Activated T-helper 17 cell treated with anti-CD3 and anti-CD28 coated beads, Interleukin-2, amount 50 U/mL, for 72 hours (primary cell): ENCODE results near the gene NCSTN. TPM values are rescaled to one million over a fixed set of nuclear protein-coding genes. Genes with fewer than 3 reads are reported as not detected.

Source experiments
- ATAC-seq: fragments of 150-1000 bp; cut with Tn5 transposase; replicated peaks from 2 replicates; pipeline ENCODE4 v1.10.0; 2021; ENCODE audit warnings: mild to moderate bottlenecking, moderate library complexity
- H3K27ac Mint-ChIP-seq: one replicate; pipeline ENCODE4 v1.8.0; 2022; ENCODE audit warnings: mixed read lengths
- H3K27me3 Mint-ChIP-seq: one replicate; pipeline ENCODE4 v1.8.0; 2022; ENCODE audit warnings: mixed read lengths
- H3K36me3 Mint-ChIP-seq: one replicate; pipeline ENCODE4 v1.8.0; 2022; ENCODE audit warnings: low read depth, mild to moderate bottlenecking, mixed read lengths
- H3K4me1 Mint-ChIP-seq: one replicate; pipeline ENCODE4 v1.8.0; 2022; ENCODE audit warnings: mixed read lengths
- H3K4me3 Mint-ChIP-seq: one replicate; pipeline ENCODE4 v1.8.0; 2022; ENCODE audit warnings: mild to moderate bottlenecking, mixed read lengths
- H3K9me3 Mint-ChIP-seq: one replicate; pipeline ENCODE4 v1.8.0; 2022; ENCODE audit warnings: mixed read lengths
- total RNA-seq, 2 donors: library from RNA; stranded (reverse); gene quantifications; one replicate each; pipeline ENCODE4 v1.2.3, GENCODE V29; 2022

NCSTN gene
- total RNA-seq, 2 donors from 2014 or later, result 58.7 to 67.4 TPM

GRCh38 chr1:160400646-160401486, 57.7 kb downstream of the NCSTN start:
- H3K36me3 Mint-ChIP-seq, result no peaks in the 10 kb centered on the region
- H3K27ac Mint-ChIP-seq, result no peak overlapping the region
- H3K9me3 Mint-ChIP-seq, result no peaks in the 10 kb centered on the region
- ATAC-seq, result no peak
- peaks cover 29% of the 10 kb centered on the region for H3K27me3 Mint-ChIP-seq
- peak overlapping the region; percentile 8 for H3K4me3 Mint-ChIP-seq
- peaks cover 7% of the 10 kb centered on the region for H3K4me1 Mint-ChIP-seq

GRCh38 chr1:160401487-160401805, 58.3 kb downstream of the NCSTN start:
- H3K27me3 Mint-ChIP-seq, result peaks cover 29% of the 10 kb centered on the region
- no peaks in the 10 kb centered on the region for H3K36me3 Mint-ChIP-seq
- peaks cover 7% of the 10 kb centered on the region for H3K4me1 Mint-ChIP-seq
- ATAC-seq, result no peak
- H3K4me3 Mint-ChIP-seq, result peak overlapping the region; percentile 8
- H3K27ac Mint-ChIP-seq, result no peak overlapping the region
- H3K9me3 Mint-ChIP-seq, result no peaks in the 10 kb centered on the region

DNA sequence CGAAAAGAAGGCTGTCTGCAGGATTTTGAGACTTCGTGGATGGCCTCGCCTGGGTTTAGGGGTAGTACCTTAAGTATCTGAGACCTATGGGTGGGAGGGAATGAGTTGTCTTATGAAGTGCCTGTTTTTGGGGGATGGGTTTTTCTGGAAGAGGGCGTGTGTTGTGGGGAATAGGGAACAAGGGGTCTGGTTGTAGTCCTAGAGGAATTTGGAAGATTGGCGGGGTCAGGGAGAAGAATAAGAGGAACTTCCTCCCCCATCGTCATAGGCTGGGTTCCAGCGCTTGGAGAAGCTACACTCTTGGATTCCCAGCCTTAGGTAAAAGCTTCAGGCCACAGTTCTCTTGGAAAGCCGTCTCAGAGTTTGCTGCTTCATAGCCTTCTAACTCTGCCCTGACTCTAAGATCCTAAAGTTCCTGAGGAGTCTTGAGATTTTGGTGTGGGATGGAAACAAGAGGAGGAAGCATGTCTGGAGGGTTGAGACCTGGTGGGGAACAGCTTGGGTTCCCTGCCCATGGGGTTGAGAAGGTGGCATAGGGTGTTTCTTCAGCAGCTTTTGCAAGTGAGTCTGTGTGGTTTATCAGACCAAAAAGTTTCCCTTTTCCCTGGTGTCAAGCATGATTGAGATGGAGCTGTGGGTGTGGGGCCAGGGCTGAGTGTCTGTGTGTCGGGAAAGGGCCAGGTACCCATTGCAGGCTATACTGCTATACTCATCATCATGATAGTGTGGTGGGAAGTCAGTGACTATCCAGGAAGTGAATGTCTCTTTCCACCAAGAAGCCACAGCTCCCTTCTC, 59.0 kb downstream of the NCSTN start:
- Mint-ChIP-seq H3K4me3 (peak overlapping the region; percentile 8), H3K27me3 (peaks cover 29% of the 10 kb centered on the region), H3K9me3 (no peaks in the 10 kb centered on the region), H3K4me1 (peaks cover 7% of the 10 kb centered on the region), H3K36me3 (no peaks in the 10 kb centered on the region), H3K27ac (no peak overlapping the region)
- no peak for ATAC-seq

GRCh38 chr1:160403244-160403643, 60.1 kb downstream of the NCSTN start:
- Mint-ChIP-seq H3K27me3 (peaks cover 29% of the 10 kb centered on the region), H3K36me3 (no peaks in the 10 kb centered on the region), H3K4me1 (peaks cover 7% of the 10 kb centered on the region), H3K9me3 (no peaks in the 10 kb centered on the region), H3K27ac (no peak overlapping the region), H3K4me3 (no peak overlapping the region)
- ATAC-seq, result no peak

DNA sequence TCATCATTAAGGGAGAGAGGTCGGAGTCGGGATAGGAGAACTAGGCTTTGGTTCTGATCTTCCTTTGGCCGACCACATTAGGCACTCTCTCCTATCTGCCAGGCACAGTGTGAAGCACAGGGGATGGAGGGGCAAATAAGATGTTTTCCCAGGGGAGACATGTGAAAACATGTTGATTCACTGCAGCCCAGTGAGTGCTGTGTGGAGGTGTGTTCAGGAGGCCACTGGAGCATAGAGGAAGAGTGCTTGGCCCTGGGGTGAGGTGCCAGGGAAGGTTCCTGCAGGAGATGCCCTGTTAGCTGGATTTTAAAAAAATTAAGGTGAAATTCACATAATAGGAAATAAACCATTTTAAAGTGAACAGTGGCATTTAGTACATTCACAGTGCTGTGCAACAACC, 60.9 kb downstream of the NCSTN start:
- H3K4me1 Mint-ChIP-seq, result peaks cover 7% of the 10 kb centered on the region
- H3K27ac Mint-ChIP-seq, result no peak overlapping the region
- H3K9me3 Mint-ChIP-seq, result no peaks in the 10 kb centered on the region
- peaks cover 25% of the 10 kb centered on the region for H3K27me3 Mint-ChIP-seq
- no peaks in the 10 kb centered on the region for H3K36me3 Mint-ChIP-seq
- no peak overlapping the region for H3K4me3 Mint-ChIP-seq
- ATAC-seq, result no peak

GRCh38 chr1:160405331-160405877, 62.2 kb downstream of the NCSTN start:
- Mint-ChIP-seq H3K27ac (peak overlapping the region; percentile 8), H3K9me3 (no peaks in the 10 kb centered on the region), H3K36me3 (no peaks in the 10 kb centered on the region), H3K4me3 (no peak overlapping the region), H3K4me1 (peaks cover 7% of the 10 kb centered on the region), H3K27me3 (peaks cover 24% of the 10 kb centered on the region)
- no peak for ATAC-seq

DNA sequence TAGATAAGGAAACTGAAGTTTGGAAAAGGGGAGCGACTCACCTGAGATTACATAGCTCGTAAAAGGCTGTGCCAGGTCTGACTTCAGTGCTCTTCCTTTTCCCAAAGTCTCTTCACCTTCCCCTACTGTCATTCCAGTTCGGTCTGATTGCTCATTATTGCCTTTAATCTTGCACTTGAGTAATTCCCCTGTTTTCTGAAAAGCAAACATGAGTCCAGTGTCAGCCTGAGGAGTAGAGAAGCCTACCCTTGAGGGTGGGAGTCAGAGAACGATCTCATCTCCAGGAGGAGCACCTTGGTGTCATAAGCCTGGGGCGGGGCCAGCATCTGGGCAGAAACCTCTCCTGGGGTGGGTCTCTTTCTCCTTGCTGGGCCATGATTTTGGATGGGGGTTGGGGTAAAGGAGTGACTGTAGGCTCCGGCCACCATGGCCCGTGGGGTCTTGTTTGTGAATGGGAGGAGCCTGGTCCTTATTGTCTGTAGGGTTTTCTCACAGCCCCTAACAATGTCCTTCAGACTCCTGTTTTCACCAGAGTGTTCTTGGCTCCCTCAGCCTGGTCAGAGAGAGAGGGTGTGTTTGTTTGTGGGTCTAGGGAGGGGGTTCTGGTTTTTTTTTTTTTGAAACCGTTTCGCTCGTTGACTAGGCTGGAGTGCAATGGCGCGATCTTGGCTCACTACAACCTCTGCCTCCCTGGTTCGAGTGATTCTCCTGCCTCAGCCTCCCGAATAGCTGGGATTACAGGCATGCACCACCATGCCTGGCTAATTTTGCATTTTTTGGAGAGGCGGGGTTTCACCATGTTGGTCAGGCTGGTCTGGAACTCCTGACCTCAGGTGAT, 63.2 kb downstream of the NCSTN start:
- Mint-ChIP-seq H3K4me3 (no peak overlapping the region), H3K4me1 (peaks cover 6% of the 10 kb centered on the region), H3K27ac (no peak overlapping the region), H3K36me3 (no peaks in the 10 kb centered on the region), H3K9me3 (no peaks in the 10 kb centered on the region), H3K27me3 (peaks cover 21% of the 10 kb centered on the region)
- ATAC-seq, result no peak

- no peaks in the 10 kb centered on the region for H3K36me3 Mint-ChIP-seq
- H3K4me3 Mint-ChIP-seq, result no peak overlapping the region
- H3K9me3 Mint-ChIP-seq, result no peaks in the 10 kb centered on the region
- H3K4me1 Mint-ChIP-seq, result no peaks in the 10 kb centered on the region
- H3K27me3 Mint-ChIP-seq, result peaks cover 3% of the 10 kb centered on the region
- no peak overlapping the region for H3K27ac Mint-ChIP-seq
- no peak for ATAC-seq
Observed at GRCh38 chr1:160407839-160408801, 64.9 kb downstream of the NCSTN start.

Other genes with a start within 250 kb of the NCSTN start
- 10 to 100 TPM; 23.8 to 30.8 TPM for gene IGSF8, start 244.8 kb upstream of the NCSTN start, total RNA-seq
- not detected for gene ATP1A2, start 227.6 kb upstream of the NCSTN start, total RNA-seq
- under 1 TPM in 1 of 2 donors, not detected in 1; 0.48 TPM for gene ATP1A4, start 191.8 kb upstream of the NCSTN start, total RNA-seq
- not detected for gene CASQ1, start 152.8 kb upstream of the NCSTN start, total RNA-seq
- 10 to 100 TPM; 48.7 to 49.4 TPM for gene PEA15, start 138.0 kb upstream of the NCSTN start, total RNA-seq
- gene DCAF8, start 80.8 kb upstream of the NCSTN start, total RNA-seq, result 100 to 1,000 TPM; 126 to 175 TPM
- gene PEX19, start 58.2 kb upstream of the NCSTN start, total RNA-seq, result 10 to 100 TPM; 48.3 to 61.4 TPM
- 100 to 1,000 TPM; 136 to 178 TPM for gene COPA, start 133 bp upstream of the NCSTN start, total RNA-seq
- gene NHLH1, start 23.7 kb downstream of the NCSTN start, total RNA-seq, result 1 to 10 TPM; 1.0 to 1.1 TPM
- not detected for gene VANGL2, start 57.2 kb downstream of the NCSTN start, total RNA-seq
- gene SLAMF6, start 179.9 kb downstream of the NCSTN start, total RNA-seq, result 10 to 100 TPM; 17.4 to 28.6 TPM
- gene CD84, start 236.1 kb downstream of the NCSTN start, total RNA-seq, result 10 to 100 TPM; 15.7 to 37.3 TPM